ENCODE measurements around the gene CD48.
A peak's percentile ranks its signal among the peaks of the same experiment; 100 is the strongest.
"Not testable (repeated sequence)": the region's sequence is repeated elsewhere in the genome, so short reads cannot be mapped to it uniquely, and the experiment has no call there.

Gene CD48

GRCh38 chr1:160713161-160713560, 1.5 kb upstream of the CD48 start:
- no peak for DNase-seq (ENCODE audit: low spot score)

DNA sequence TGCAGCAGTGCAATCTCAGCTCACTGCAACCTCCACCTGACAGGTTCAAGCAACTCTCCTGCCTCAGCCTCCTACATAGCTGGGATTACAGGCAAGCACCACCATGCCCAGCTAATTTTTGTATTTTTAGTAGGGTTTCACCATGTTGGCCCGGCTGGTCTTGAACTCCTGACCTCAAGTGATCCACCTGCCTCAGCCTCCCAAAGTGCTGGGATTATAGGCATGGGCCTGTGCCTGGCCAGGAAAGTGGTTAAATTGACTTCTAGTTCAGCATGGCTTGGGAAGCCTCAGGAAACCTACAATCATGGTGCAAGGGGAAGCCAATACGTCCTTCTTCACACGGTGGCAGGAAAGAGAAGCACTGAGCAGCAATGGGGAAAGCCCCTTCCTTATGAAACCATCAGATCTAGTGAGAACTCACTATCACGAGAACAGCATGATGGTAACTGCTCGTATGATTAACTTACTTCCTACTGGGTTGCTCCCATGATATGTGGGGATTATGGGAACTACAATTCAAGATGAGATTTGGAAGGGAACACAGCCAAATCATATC, 981 bp upstream of the CD48 start:
- DNase-seq (ENCODE audit: low spot score): not testable (repeated sequence)

DNA sequence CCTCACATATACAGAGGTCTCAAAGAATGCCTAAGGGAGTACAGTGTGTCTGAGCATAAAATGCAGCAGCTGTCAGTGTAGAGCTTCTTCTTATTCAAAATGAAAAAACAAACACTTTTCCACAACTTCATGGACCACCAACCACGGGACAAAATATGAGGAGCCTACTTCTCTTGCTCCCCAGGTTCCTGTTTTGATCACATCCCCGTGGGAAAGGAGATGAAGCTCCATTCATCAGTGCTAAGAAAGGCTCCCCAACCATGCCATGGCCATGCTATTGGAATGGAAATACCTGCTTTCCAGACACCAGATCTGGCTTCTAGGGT, 383 bp downstream of the CD48 start:
- no peak for DNase-seq (ENCODE audit: low spot score)

DNA sequence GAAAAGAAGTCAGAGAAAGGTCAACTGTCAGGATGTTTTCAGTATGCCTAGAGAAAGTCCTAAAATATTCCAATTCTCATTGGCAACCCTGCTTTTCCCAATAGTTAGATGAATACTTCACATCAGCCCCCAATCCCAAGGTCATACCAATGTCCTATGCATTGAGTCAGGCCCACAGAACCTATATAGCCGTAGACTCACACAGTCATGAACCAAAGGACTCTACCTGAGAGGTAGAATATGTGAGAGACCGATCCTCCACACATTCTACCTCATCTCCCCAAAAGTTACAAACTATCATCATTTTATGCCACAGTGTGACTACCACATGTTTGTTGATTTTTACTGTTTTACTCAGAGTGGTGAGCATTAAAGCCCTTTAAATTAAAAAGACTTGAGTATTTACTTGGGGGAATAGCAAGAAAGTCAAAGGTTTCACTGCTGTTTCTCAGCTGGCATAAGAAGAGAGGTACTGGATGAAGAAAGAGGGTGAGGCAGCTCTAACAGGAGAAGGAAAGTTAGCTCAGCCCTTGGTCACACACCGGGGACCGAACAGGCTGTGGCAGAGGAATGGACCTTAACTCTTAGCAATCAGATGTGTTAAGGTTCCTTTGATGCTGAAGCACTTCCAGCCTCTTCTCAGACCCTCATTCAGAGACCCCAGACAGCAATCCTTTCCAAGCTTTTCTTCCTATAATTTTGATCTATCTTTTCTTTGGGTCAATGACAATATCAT, 937 bp downstream of the CD48 start:
- no peak for DNase-seq (ENCODE audit: low spot score)

DNA sequence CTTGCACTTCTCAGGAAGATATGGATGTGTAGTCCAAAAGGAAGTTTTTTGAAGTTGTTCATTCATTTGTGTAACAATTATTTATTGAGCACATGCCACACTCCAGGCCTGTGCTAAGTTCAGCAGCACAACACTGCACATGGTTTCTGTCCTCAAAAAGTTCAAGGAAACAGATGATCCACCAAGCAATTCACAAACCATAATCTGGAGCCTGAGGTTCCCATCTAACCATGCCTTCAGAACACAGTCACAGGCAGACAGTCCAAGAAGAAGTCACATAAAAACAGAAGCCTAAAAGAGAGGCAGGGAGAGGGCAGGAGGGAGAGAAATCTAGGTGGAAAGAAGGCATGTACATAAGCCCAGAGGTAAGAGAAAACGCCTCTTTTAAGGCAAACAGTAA, 1.9 kb downstream of the CD48 start:
- DNase-seq (ENCODE audit: low spot score): no peak

GRCh38 chr1:160708801-160709200, 2.8 kb downstream of the CD48 start:
- DNase-seq (ENCODE audit: low spot score): no peak

DNA sequence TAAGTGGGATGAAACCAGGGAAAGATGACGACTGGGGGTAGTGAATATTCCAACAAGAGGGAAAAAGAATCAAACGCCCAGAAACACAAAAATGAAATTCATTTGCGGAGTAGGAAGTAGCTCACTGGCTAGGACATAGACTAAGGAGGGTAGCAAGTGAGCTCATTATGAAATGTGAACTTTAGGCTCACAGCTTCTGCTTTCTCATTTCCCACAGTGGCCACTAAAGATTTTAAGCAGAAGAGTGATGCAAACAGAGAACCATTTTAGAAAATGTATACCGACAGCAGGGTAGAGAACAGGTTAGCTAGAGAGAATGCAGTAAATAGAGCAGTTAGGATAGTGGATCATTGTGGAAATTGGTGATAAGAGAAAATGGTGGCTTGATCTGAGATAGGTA, 3.5 kb downstream of the CD48 start:
- DNase-seq (ENCODE audit: low spot score): no peak

GRCh38 chr1:160707236-160708064, 4.2 kb downstream of the CD48 start:
- DNase-seq (ENCODE audit: low spot score): no peak

GRCh38 chr1:160706526-160707235, 4.9 kb downstream of the CD48 start:
- DNase-seq (ENCODE audit: low spot score): no peak

- no peak for DNase-seq (ENCODE audit: low spot score)
Observed at GRCh38 chr1:160705742-160706141, 5.9 kb downstream of the CD48 start.

DNA sequence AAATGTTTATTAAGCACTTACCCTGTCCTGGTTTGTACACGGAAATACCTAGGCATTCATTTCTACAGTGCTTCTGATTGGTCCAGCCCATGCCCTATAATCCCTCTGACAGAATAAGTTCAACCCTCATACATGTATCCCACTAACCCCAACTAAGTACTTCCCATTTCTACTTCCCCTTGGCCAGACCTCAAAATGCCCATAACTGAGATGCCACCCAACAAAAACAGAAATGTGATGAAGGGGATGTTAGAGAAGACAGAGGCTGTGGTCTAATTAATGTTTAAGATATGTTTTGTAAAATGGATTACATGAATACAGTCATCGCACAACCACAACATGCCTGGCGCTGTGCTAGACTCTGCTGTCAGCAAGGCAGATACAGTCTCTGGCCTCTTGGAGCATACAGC, 6.4 kb downstream of the CD48 start:
- not testable (repeated sequence) for DNase-seq (ENCODE audit: low spot score)

GRCh38 chr1:160704250-160704649, 7.4 kb downstream of the CD48 start:
- no peak for DNase-seq (ENCODE audit: low spot score)

- DNase-seq (ENCODE audit: low spot score): no peak
Observed at GRCh38 chr1:160702100-160702499, 9.5 kb downstream of the CD48 start.

DNA sequence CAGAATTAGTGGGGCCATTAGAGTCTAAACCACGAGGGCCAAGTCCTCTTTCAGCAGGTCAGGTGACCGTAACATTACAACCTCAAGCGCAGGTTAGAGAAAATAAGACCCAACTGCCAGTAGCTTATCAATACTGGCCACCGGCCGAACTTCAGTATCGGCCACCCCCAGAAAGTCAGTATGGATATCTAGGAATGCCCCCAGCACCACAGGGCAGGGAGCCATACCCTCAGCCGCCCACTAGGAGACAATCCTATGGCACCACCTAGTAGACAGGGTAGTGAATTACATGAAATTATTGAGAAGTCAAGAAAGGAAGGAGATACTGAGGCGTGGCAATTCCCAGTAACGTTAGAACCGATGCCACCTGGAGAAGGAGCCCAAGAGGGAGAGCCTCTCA, 19.2 kb downstream of the CD48 start:
- DNase-seq (ENCODE audit: low spot score): not testable (repeated sequence)

DNA sequence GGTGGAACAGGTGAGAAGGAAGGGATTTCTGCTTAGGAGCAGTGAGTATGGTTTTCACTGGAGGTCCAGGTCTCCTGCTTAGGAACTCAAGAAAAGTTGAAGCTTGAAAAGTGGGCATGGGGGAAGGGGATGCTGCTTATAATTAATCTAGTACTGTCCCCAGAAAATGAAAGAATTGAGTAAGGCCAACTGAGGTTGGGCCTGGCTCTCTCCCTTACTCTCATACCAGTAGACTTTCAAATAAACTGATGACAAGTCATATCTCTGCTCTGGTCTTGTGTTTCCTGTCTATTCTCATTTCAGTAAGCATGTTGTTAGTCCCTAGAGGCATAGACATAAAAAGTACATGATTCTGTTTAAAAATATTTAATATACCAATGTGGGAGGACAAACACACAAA, 26.4 kb downstream of the CD48 start:
- no peak for DNase-seq (ENCODE audit: low spot score)

DNA sequence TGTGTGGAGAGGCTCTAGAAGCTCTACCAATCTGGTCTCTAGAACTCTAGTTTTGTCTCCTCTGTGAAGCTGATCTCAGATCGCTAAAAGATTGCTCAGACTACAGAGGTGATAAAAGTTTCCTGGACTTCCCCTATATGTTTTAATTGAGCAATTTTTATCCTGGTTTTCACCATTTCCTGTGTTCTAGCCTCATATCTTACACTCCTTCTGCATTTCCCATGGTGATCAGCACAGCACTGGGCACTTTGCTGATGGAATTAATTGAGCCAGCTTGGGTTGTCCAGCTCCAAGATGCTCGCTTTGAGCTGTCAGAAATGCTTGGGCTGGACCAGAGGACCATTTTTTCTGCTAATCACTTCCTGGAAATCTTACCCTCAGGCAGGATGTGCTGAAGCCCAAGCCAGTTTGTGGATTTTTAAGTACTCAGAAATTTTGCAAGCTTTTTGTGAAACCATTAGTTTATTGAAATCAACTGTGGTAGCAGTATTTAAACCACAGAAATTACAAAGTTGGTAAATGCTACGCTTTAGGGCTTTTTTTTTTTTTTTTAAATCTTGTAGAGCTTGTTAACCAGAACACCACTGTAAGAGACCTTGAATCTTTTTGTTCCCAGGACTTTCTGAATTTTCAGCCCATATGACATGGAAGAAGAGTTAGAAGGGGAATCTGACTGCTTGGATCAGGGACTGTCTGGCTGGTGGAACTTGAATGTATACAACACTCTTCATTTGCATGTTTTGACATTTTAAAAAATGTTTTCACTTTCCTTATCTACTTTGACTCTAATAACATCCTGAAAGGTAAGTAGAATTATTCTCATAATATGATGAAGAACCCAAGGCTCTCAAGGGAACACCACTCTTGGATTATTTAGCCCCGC, 28.4 kb downstream of the CD48 start:
- no peak for DNase-seq (ENCODE audit: low spot score)

DNA sequence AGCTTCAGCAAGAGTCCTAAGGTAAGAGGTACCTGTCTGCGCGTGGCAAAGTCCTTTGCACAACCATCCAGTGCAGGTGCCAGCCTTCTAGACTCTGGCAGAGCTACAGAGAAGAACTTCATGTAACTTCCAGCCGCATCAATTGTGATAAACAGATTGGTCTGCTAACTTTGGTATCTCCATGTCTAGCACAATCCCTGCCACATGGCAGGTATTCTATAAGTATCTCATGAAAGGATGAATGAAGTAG, 29.8 kb downstream of the CD48 start:
- no peak for DNase-seq (ENCODE audit: low spot score)

DNA sequence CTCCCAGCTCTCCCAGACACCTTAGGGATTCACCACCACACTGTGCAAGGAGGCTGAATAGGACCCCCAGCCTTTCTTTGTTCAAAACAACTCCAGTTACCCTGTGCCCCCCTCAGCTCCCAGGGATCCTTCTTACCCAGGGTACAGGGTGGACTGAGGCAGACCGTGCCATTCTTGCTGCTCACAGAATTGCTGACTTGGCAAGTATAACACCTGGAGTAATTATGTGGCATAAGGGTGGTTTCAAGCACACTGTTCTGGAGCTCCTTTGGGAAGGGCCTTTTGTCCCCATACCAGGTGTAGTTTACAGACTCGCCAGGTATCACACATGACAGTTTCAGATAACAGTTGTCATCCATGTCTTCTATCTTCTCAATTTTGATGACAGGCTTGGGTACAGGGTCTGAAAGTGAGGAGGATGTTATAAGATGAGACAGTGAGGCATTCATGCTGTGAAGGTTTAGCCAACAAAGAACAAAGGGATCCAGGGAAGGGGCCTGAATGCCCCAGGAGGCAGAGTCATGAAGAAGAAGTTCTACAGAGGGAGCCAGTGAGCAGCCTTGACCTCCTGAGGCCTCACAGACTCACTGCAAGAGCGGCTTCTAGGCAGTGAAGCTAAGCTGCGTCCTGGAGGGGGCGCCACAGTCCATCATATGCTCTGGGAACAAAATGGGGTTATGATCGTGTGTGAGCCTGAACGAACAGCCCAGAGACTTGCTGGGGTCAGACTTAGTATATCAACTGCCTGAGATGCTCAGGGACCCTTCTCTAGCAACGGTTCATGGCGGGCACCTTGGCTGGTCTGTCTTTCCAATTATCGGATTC, 30.3 kb downstream of the CD48 start:
- DNase-seq (ENCODE audit: low spot score): peak; percentile 28

GRCh38 chr1:160680399-160680798, 31.2 kb downstream of the CD48 start:
- no peak for DNase-seq (ENCODE audit: low spot score)

DNA sequence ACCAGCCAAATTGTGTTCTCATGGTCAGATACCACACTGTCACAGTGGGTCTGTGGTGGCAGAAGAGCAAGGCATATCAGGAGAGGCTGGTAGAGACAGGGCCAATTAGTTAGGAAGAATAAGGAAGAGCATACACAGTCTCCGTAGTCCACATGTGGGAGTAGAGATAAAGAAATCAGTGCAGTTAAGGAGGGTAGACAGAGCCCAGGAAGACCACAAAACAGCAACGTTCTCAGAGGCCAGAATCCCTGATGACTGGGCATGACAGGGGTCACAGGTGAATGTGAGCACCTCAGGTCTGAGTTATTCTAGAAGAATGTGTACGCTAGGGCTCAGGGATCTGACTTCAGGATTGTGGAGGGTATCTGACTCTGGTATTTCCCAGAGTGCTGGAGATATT, 31.7 kb downstream of the CD48 start:
- DNase-seq (ENCODE audit: low spot score): no peak
